ENCODE results near the gene MICAL1.

MICAL1 gene

GRCh38 chr6:109455437-109456110 is at the start of gene MICAL1:
TSS of gene MICAL1 (minus strand) at chr6:109455772. CDS start at chr6:109454196, 1,576 bp downstream.
- peak in 1 of 2 donors; percentile 64 for DNase-seq

GRCh38 chr6:109503327-109504224 is 48.0 kb upstream of the MICAL1 start:
- no peak for DNase-seq

- no peak for DNase-seq
Measured at GRCh38 chr6:109498936-109499335, 43.4 kb upstream of the MICAL1 start.

- no peak for DNase-seq
Measured at GRCh38 chr6:109498052-109498451, 42.5 kb upstream of the MICAL1 start.

GRCh38 chr6:109496036-109496772 is 40.6 kb upstream of the MICAL1 start:
- no peak for DNase-seq

- no peak for DNase-seq
Measured at GRCh38 chr6:109493865-109494264, 38.3 kb upstream of the MICAL1 start.

- DNase-seq = no peak
Measured at GRCh38 chr6:109491207-109491938, 35.8 kb upstream of the MICAL1 start.

- no peak for DNase-seq
Measured at GRCh38 chr6:109490713-109491112, 35.1 kb upstream of the MICAL1 start.

GRCh38 chr6:109488001-109488400 is 32.4 kb upstream of the MICAL1 start:
- DNase-seq = no peak

GRCh38 chr6:109486068-109486467 is 30.5 kb upstream of the MICAL1 start:
- DNase-seq = no peak

GRCh38 chr6:109485266-109485935 is 29.8 kb upstream of the MICAL1 start:
- no peak for DNase-seq

- no peak for DNase-seq
Measured at GRCh38 chr6:109484122-109484521, 28.6 kb upstream of the MICAL1 start.

- DNase-seq = no peak
Measured at GRCh38 chr6:109483735-109484057, 28.1 kb upstream of the MICAL1 start.

- DNase-seq = peak; percentile 81 to 88
Measured at GRCh38 chr6:109482905-109483734, 27.5 kb upstream of the MICAL1 start, which contains the start of gene ZBTB24. TSS of gene ZBTB24 (minus strand) at chr6:109483219. CDS start at chr6:109482026, 1,193 bp downstream.

GRCh38 chr6:109480993-109481480 is 25.5 kb upstream of the MICAL1 start:
- no peak for DNase-seq

- DNase-seq = no peak
Measured at GRCh38 chr6:109478841-109479624, 23.5 kb upstream of the MICAL1 start.

GRCh38 chr6:109478222-109478805 is 22.7 kb upstream of the MICAL1 start:
- DNase-seq = no peak

- DNase-seq = no peak
Measured at GRCh38 chr6:109477725-109478124, 22.2 kb upstream of the MICAL1 start.

- no peak for DNase-seq
Measured at GRCh38 chr6:109477184-109477583, 21.6 kb upstream of the MICAL1 start.

GRCh38 chr6:109475625-109476024 is 20.1 kb upstream of the MICAL1 start:
- no peak for DNase-seq

Data from hippocampal formation (tissue), 2 donors.